Neutrophil (primary cell): ENCODE results near the gene EXOC6.
"Not testable (repeated sequence)": the region's sequence is repeated elsewhere in the genome, so short reads cannot be mapped to it uniquely, and the experiment has no call there.

Experiments
- H3K27ac ChIP-seq: fragments of 200-600 bp; sonication (generic); 2 replicates; pipeline ENCODE4 v1.5.1; 2016; ENCODE audit warnings: mild to moderate bottlenecking, moderate library complexity
- H3K27me3 ChIP-seq: fragments of 200-600 bp; sonication (generic); 2 replicates; pipeline ENCODE4 v1.6.0; 2016; ENCODE audit warnings: mild to moderate bottlenecking
- H3K36me3 ChIP-seq: fragments of 200-600 bp; sonication (generic); 2 replicates; pipeline ENCODE4 v1.5.1; 2017
- H3K4me1 ChIP-seq, 2 experiments: fragments of 200-600 bp in 1 of 2; sonication (generic) in 1 of 2; 1 replicate in 1 of 2; 2 replicates in 1 of 2; pipeline versions ENCODE4 v1.5.1 to v1.6.1; 2013 to 2016; ENCODE audit warnings: low read depth in 1 of 2, low read length in 1 of 2, mild to moderate bottlenecking in 1 of 2, moderate library complexity in 1 of 2; ENCODE audit not compliant: control insufficient read depth in 1 of 2, insufficient read depth in 1 of 2
- H3K4me3 ChIP-seq, 2 experiments: fragments of 200-600 bp in 1 of 2; sonication (generic) in 1 of 2; 1 replicate in 1 of 2; 2 replicates in 1 of 2; pipeline ENCODE4 v1.5.1; 2013 to 2016; ENCODE audit warnings: low read depth in 1 of 2, low read length in 1 of 2, mild to moderate bottlenecking in 1 of 2, moderate library complexity in 1 of 2
- H3K9me3 ChIP-seq: fragments of 200-600 bp; sonication (generic); 2 replicates; pipeline ENCODE4 v1.5.1; 2016
- CTCF ChIP-seq: fragments of 200-600 bp; sonication (generic); IDR thresholded peaks from 2 replicates; pipeline ENCODE4 v1.5.1; 2016; ENCODE audit warnings: antibody characterized with exemption

EXOC6 gene

DNA sequence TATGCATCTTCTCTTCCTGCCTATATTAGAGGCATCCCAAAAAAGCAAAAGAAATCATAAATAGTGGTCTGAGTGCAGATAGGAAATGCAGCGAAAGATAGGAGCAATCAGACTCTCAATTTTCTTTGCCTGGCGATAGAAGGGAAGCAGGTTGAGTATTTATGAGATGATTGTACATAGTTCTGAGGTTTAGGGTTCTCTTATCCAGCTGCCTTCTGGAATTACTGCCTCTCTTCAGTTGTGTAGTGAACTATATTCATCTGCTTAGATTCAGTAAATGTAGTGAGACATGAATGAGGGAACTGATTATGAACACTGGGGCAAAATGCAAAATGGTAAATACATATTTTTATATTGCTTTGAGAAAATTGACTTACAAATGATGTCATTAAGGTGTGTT is 119.3 kb downstream of the EXOC6 start:
- Histone ChIP-seq H3K36me3 (peaks cover 31% of the 10 kb centered on the region), H3K4me1 (no peaks in the 10 kb centered on the region), H3K9me3 (no peaks in the 10 kb centered on the region), H3K4me3 (no peak overlapping the region), H3K27me3 (no peaks in the 10 kb centered on the region), H3K27ac (no peak overlapping the region)
- TF ChIP-seq CTCF, result no peak

DNA sequence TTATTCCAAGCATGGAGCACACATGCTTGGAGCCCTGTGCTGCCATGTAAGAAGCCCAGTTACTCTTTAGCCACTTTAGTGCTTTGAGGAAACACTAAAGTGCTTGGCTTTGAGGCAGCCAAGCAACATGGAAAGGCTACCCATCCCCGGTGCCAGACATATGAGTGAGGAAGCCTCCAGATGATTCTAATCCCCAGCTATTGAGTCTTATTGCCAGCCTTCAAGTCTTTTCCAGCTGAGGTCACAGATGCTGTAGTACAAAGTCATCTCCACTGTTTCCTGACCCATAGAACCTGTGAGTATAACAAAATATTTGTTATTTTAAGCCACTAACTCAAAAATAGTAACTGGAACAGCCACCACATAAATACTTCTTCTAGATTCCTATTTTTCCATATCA is 120.8 kb downstream of the EXOC6 start:
- Histone ChIP-seq H3K27me3 (no peaks in the 10 kb centered on the region), H3K4me1 (no peaks in the 10 kb centered on the region), H3K36me3 (peaks cover 25% of the 10 kb centered on the region), H3K27ac (no peak overlapping the region), H3K4me3 (no peak overlapping the region), H3K9me3 (no peaks in the 10 kb centered on the region)
- no peak for TF ChIP-seq CTCF

DNA sequence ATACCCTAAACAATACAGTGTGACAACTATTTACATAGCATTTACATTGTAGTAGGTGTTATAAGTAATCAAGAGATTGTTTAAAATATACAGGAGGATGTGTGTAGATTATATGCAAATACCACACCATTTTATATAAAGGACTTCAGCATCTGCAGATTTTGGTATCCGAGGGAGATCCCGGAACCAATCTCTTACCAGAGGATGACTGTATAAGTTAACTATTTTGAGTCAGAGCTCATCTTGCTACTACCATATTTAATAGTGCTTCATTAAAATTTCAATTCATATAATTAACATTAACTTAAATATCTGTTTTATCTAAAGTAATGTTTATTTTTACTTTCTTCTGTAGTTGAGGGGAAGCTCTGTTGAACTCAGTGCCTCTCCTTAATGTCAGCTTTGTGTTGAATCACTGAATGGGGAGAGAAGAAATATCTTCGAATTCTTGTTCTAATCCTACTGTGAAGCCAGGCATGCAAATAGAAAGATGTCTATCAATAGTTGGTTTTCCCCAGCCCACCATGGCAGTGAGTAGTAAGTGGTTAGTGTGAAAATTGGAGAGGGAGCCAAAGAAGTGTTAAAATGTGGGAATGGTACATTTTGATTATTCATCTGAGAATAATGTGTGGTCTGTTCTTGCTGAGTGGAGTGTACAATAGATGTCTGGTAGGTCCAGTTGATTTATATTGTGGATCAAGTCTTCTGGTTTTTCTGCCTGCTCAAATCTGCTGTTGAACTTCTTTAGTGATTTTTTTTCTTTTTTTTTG is 122.2 kb downstream of the EXOC6 start:
- no peaks in the 10 kb centered on the region for H3K4me1 ChIP-seq
- TF ChIP-seq CTCF, result no peak
- H3K9me3 ChIP-seq, result no peaks in the 10 kb centered on the region
- H3K36me3 ChIP-seq, result peaks cover 30% of the 10 kb centered on the region
- no peak overlapping the region for H3K4me3 ChIP-seq
- H3K27me3 ChIP-seq, result no peaks in the 10 kb centered on the region
- H3K27ac ChIP-seq, result no peak overlapping the region

GRCh38 chr10:92972066-92972870 is 123.9 kb downstream of the EXOC6 start:
- no peaks in the 10 kb centered on the region for H3K27me3 ChIP-seq
- no peaks in the 10 kb centered on the region for H3K4me1 ChIP-seq
- no peak overlapping the region for H3K4me3 ChIP-seq
- no peak for TF ChIP-seq CTCF
- H3K9me3 ChIP-seq, result no peaks in the 10 kb centered on the region
- H3K36me3 ChIP-seq, result peaks cover 36% of the 10 kb centered on the region
- no peak overlapping the region for H3K27ac ChIP-seq

- Histone ChIP-seq H3K4me1 (no peaks in the 10 kb centered on the region), H3K36me3 (peaks cover 36% of the 10 kb centered on the region), H3K27ac (no peak overlapping the region), H3K27me3 (no peaks in the 10 kb centered on the region), H3K9me3 (no peaks in the 10 kb centered on the region), H3K4me3 (no peak overlapping the region)
- no peak for TF ChIP-seq CTCF
These were observed 124.6 kb downstream of the EXOC6 start for GRCh38 chr10:92972886-92973285.

DNA sequence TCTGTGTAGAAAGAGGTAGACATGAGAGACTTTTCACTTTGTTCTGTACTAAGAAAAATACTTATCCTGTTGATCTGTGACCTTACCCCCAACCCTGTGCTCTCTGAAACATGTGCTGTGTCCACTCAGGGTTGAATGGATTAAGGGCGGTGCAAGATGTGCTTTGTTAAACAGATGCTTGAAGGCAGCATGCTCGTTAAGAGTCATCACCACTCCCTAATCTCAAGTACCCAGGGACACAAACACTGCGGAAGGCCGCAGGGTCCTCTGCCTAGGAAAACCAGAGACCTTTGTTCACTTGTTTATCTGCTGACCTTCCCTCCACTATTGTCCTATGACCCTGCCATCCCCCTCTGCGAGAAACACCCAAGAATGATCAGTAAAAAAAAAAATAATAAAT is 128.0 kb downstream of the EXOC6 start:
- not testable (repeated sequence) for H3K4me1 ChIP-seq, H3K9me3 ChIP-seq, H3K27me3 ChIP-seq, H3K4me3 ChIP-seq, H3K27ac ChIP-seq
- peaks cover 25% of the 10 kb centered on the region for H3K36me3 ChIP-seq
